K562 (cell line): Measurements from ENCODE around the gene GALNS. TPM values are rescaled to one million over a fixed set of nuclear protein-coding genes. Genes with fewer than 3 reads are reported as not detected.

Experiments used
- CLOCK ChIP-seq: fragments of 250-450 bp; sonication (Bioruptor Pico); IDR thresholded peaks from 2 replicates; pipeline ENCODE4 v1.4.0; 2020; ENCODE audit warnings: mild to moderate bottlenecking, moderate library complexity, borderline replicate concordance
- GTF3C2 ChIP-seq: IDR thresholded peaks from 3 replicates; pipeline ENCODE4 v1.6.1; 2011; ENCODE audit warnings: borderline replicate concordance, mild to moderate bottlenecking, moderate library complexity; ENCODE audit not compliant: insufficient read length; ENCODE audit errors: extremely low read depth
- MGA ChIP-seq: fragments of 450-650 bp; IDR thresholded peaks from 2 replicates; pipeline ENCODE4 v1.6.1; 2016; ENCODE audit warnings: mild to moderate bottlenecking, moderate library complexity
- PHF8 ChIP-seq: fragments of 200-600 bp; sonication (generic); IDR thresholded peaks from 2 replicates; pipeline ENCODE4 v1.6.1; 2012; ENCODE audit warnings: mixed run types, mild to moderate bottlenecking, inconsistent platforms, low read length, moderate library complexity, borderline replicate concordance
- TCF7 ChIP-seq: sonication (generic); IDR thresholded peaks from 2 replicates; pipeline ENCODE4 v1.6.1; 2016; ENCODE audit warnings: antibody characterized with exemption, borderline replicate concordance
- ZNF175 ChIP-seq: fragments of 200-800 bp; sonication (Bioruptor generic); IDR thresholded peaks from 2 replicates; pipeline ENCODE4 v1.6.1; 2016; ENCODE audit warnings: low read depth, mild to moderate bottlenecking, missing genetic modification characterization, missing compliant biosample characterization
- polyA plus RNA-seq, 8 experiments: library from polyadenylated mRNA; depleted of rRNA in 4 of 8; stranded (reverse) in 5 of 8; unstranded in 3 of 8; fragments of >200 nt; fragmentation: Nextera tagmentation in 2 of 8; fragmentation: Illumina TruSeq in 1 of 8; extraction: Ambion mirVana in 2 of 8; extraction: Trizol in 1 of 8; gene quantifications; 2 replicates each; pipeline versions ENCODE4 v1.2.1 to v1.2.3, GENCODE V29; 2011 to 2014; ENCODE audit warnings: inconsistent platforms in 1 of 8, missing spikeins in 1 of 8
- total RNA-seq, 7 experiments: library from RNA; depleted of rRNA in 6 of 7; stranded (reverse); fragments of >200 nt in 6 of 7; fragmentation: Illumina TruSeq in 2 of 7; extraction: Trizol in 2 of 7; gene quantifications; 2 replicates each; pipeline versions ENCODE4 v1.2.1 to v1.2.3, GENCODE V29; 2011 to 2021; ENCODE audit warnings: low replicate concordance in 1 of 7

GALNS gene
- total and polyA plus RNA-seq, 9 of the 15 experiments (the other 6 are each of a cell fraction or from before 2014, with no cell fraction given), result 0.38 to 13.2 (median 4.3) TPM

- no peak for TF ChIP-seq MGA
- TF ChIP-seq ZNF175 (CRISPR knock-in tag), result no peak
- no peak for TF ChIP-seq TCF7
- TF ChIP-seq PHF8, result no peak
- no peak for TF ChIP-seq GTF3C2
- no peak for TF ChIP-seq CLOCK
Measured at GRCh38 chr16:88810166-88810911, 46.4 kb downstream of the GALNS start (continued).
